PC-3 (cell line): ENCODE measurements around the gene NR2E1. TPM values are rescaled to one million over a fixed set of nuclear protein-coding genes. Genes with fewer than 3 reads are reported as not detected.

Source experiments
- ATAC-seq: fragments of 200-7000 bp; cut with Tn5 transposase; 2 replicates; pipeline ENCODE4 v1.9.1; 2020; ENCODE audit warnings: mild to moderate bottlenecking, moderate library complexity
- BruUV-seq: library from RNA; stranded (reverse); fragments of 400-500 nt; replicated peaks from 2 replicates; lab custom pipeline; 2021; lab: Mats Ljungman, UMichigan
- CTCF ChIA-PET: fragments of 300-600 bp; sonication (Branson Sonifier 250); formaldehyde crosslinking; loops from one replicate; lab custom pipeline; 2022; ENCODE audit warnings: antibody characterized with exemption; lab: Charles Lee
- POLR2A ChIA-PET: fragments of 300-600 bp; sonication (Branson Sonifier 250); formaldehyde crosslinking; loops from one replicate; lab custom pipeline; 2022; ENCODE audit warnings: antibody characterized with exemption; ENCODE audit not compliant: unreplicated experiment; lab: Charles Lee
- DNase-seq: peaks from one replicate; pipeline ENCODE4 v3.0.0-alpha.2; 2015
- H2AFZ ChIP-seq: fragments of 300-600 bp; sonication (generic); 2 replicates; pipeline ENCODE4 v1.6.0; 2016; ENCODE audit warnings: antibody characterized with exemption, low read length
- H3F3A ChIP-seq: fragments of 300-600 bp; sonication (generic); one replicate; pipeline ENCODE4 v1.6.0; 2017; ENCODE audit warnings: antibody characterized with exemption, low read length, control low read depth, mild to moderate bottlenecking; ENCODE audit not compliant: unreplicated experiment
- H3K27ac ChIP-seq: fragments of 300-600 bp; sonication (generic); 2 replicates; pipeline ENCODE4 v1.5.1; 2016; ENCODE audit warnings: mild to moderate bottlenecking, low read length
- H3K27me3 ChIP-seq: fragments of 300-600 bp; sonication (generic); 2 replicates; pipeline ENCODE4 v1.6.1; 2016; ENCODE audit warnings: low read length, mixed read lengths
- H3K36me3 ChIP-seq: fragments of 300-600 bp; sonication (generic); 2 replicates; pipeline ENCODE4 v1.6.1; 2016; ENCODE audit warnings: low read depth, mixed run types, low read length, mixed read lengths
- H3K4me1 ChIP-seq: fragments of 300-600 bp; sonication (generic); 2 replicates; pipeline ENCODE4 v1.5.1; 2016; ENCODE audit warnings: low read length; ENCODE audit not compliant: insufficient read depth
- H3K4me2 ChIP-seq: fragments of 300-600 bp; sonication (generic); 2 replicates; pipeline ENCODE4 v1.6.0; 2016; ENCODE audit warnings: low read length
- H3K4me3 ChIP-seq: fragments of 300-600 bp; sonication (generic); 2 replicates; pipeline ENCODE4 v1.5.1; 2016; ENCODE audit warnings: mild to moderate bottlenecking, low read length, mixed read lengths
- H3K79me2 ChIP-seq: fragments of 300-600 bp; sonication (generic); 2 replicates; pipeline ENCODE4 v1.6.1; 2017; ENCODE audit warnings: low read length, mixed read lengths
- H3K9ac ChIP-seq: fragments of 300-600 bp; sonication (generic); 2 replicates; pipeline ENCODE4 v1.6.0; 2016; ENCODE audit warnings: mild to moderate bottlenecking, low read length
- H3K9me2 ChIP-seq: fragments of 300-600 bp; sonication (generic); replicated peaks from 2 replicates; pipeline ENCODE4 v1.6.1; 2016; ENCODE audit warnings: mixed run types, low read length, mixed read lengths
- H3K9me3 ChIP-seq: fragments of 300-600 bp; sonication (generic); 2 replicates; pipeline ENCODE4 v1.6.1; 2016; ENCODE audit warnings: low read length, mixed read lengths
- H4K20me1 ChIP-seq: fragments of 300-600 bp; sonication (generic); 2 replicates; pipeline ENCODE4 v1.6.1; 2016; ENCODE audit warnings: low read length, mixed read lengths
- EZH2 ChIP-seq: fragments of 300-600 bp; sonication (generic); IDR thresholded peaks from one replicate; pipeline ENCODE4 v1.6.1; 2017; ENCODE audit warnings: antibody characterized with exemption, mild to moderate bottlenecking, low read length; ENCODE audit not compliant: unreplicated experiment
- EZH2phosphoT487 ChIP-seq: fragments of 300-600 bp; sonication (generic); IDR thresholded peaks from 2 replicates; pipeline ENCODE4 v1.6.1; 2018; ENCODE audit warnings: mild to moderate bottlenecking, antibody characterized with exemption, low read length, borderline replicate concordance
- intact Hi-C: fragments of 100-400 bp; cut with micrococcal nuclease; formaldehyde crosslinking; loops from 2 replicates; pipeline ENCODE4 v1.9.0; 2023
- total RNA-seq: library from RNA; depleted of rRNA; stranded (reverse); fragments of >200 nt; gene quantifications from 2 replicates; pipeline ENCODE4 v1.2.3, GENCODE V29; 2014
- TF ChIP-seq, protein P1 (sequence below): fragments of 300-600 bp; sonication (generic); conservative IDR thresholded peaks from 2 replicates; pipeline ENCODE4 v1.5.1; 2017; ENCODE audit warnings: antibody characterized with exemption, low read depth, mild to moderate bottlenecking, low read length

NR2E1 gene
- total RNA-seq, 1 experiment from 2014 or later, result 0.07 TPM

DNA sequence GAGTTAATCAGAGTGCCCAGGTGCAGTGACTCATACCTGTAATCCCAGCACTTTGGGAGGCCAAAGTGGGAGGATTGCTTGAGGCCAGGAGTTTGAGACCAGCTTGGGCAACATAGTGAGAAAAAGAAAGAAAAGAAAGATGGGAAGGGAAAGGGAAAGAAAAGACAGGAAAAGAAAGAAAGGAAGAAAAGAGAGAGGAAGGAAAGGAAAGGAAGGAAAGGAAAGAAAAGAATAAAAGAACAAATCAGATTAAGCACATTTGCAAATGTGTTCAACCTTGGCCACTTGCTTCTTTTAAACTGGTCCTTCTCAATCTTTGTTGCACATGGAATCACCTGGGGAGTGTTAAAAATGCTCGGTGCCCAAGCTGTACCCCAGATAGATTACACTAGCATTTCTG, 28.0 kb downstream of the NR2E1 start:
- Histone ChIP-seq H3K9ac (no peak overlapping the region), H3K27me3 (no peaks in the 10 kb centered on the region), H3K4me3 (no peak overlapping the region), H3K79me2 (no peaks in the 10 kb centered on the region), H3F3A (no peaks in the 10 kb centered on the region), H3K4me2 (no peak overlapping the region), H3K9me2 (no peaks in the 10 kb centered on the region), H3K9me3 (no peaks in the 10 kb centered on the region), H3K27ac (no peak overlapping the region), H3K36me3 (no peaks in the 10 kb centered on the region), H4K20me1 (no peaks in the 10 kb centered on the region), H2AFZ (no peak overlapping the region), H3K4me1 (no peaks in the 10 kb centered on the region)
- ChIA-PET POLR2A (no interaction called here), CTCF (no interaction called here)
- intact Hi-C loops, result no loop called here
- no TSS peak for BruUV-seq
- TF ChIP-seq EZH2phosphoT487 (no peak), EZH2 (no peak)
- TF ChIP-seq, protein P1, sequence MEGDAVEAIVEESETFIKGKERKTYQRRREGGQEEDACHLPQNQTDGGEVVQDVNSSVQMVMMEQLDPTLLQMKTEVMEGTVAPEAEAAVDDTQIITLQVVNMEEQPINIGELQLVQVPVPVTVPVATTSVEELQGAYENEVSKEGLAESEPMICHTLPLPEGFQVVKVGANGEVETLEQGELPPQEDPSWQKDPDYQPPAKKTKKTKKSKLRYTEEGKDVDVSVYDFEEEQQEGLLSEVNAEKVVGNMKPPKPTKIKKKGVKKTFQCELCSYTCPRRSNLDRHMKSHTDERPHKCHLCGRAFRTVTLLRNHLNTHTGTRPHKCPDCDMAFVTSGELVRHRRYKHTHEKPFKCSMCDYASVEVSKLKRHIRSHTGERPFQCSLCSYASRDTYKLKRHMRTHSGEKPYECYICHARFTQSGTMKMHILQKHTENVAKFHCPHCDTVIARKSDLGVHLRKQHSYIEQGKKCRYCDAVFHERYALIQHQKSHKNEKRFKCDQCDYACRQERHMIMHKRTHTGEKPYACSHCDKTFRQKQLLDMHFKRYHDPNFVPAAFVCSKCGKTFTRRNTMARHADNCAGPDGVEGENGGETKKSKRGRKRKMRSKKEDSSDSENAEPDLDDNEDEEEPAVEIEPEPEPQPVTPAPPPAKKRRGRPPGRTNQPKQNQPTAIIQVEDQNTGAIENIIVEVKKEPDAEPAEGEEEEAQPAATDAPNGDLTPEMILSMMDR, result no peak
- DNase-seq, result no peak
- ATAC-seq, result no peak

DNA sequence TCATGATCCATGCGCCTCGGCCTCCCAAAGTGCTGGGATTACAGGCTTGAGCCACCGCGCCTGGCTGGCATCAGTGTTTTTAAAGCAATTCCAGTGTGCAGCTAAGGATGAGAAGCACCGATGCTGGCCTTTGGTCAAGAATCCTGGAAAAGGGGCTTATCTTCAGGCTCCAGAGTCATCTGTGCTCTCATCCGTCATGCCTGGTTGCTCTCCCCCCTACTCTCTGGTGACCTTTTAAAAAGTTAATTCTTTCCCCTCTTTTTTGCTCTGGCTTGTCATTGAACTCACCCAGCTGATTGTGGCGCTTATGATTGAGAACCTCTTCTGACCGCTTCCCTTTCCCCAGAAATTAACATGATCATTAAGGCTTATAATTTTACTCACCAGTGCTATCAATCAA, 28.7 kb downstream of the NR2E1 start:
- ATAC-seq, result no peak
- POLR2A ChIA-PET, result no interaction called here
- CTCF ChIA-PET, result no interaction called here
- Histone ChIP-seq H3K4me1 (no peaks in the 10 kb centered on the region), H4K20me1 (no peaks in the 10 kb centered on the region), H3K79me2 (no peaks in the 10 kb centered on the region), H3K9me3 (no peaks in the 10 kb centered on the region), H3K27ac (no peak overlapping the region), H3K9ac (no peak overlapping the region), H3K9me2 (no peaks in the 10 kb centered on the region), H3K4me3 (no peak overlapping the region), H3F3A (no peaks in the 10 kb centered on the region), H3K27me3 (no peaks in the 10 kb centered on the region), H2AFZ (no peak overlapping the region), H3K36me3 (no peaks in the 10 kb centered on the region), H3K4me2 (no peak overlapping the region)
- no peak for DNase-seq
- BruUV-seq, result no TSS peak
- TF ChIP-seq, protein P1, result no peak
- TF ChIP-seq EZH2phosphoT487 (no peak), EZH2 (no peak)
- intact Hi-C loops, result no loop called here

DNA sequence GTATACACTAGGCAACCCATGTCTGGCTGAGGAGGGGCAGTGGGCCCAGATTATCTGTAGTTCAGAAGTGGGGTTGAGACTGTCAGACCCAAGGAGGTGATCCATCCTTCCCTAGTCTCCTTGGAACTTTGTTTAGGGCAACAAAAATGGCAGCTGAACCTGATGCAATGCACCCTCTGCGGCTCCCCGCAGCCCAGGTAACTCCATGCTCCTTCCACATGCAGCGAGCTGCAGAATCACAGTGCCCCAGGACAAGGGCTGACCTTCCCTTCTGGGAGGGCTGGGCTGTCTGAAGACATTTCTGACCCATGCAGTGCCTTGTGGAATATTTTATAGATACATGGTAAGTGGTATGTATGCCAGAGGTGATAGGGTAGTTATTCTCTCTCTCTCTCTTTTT, 29.4 kb downstream of the NR2E1 start:
- Histone ChIP-seq H3K79me2 (no peaks in the 10 kb centered on the region), H3K27me3 (no peaks in the 10 kb centered on the region), H3K36me3 (no peaks in the 10 kb centered on the region), H3K9me3 (no peaks in the 10 kb centered on the region), H2AFZ (no peak overlapping the region), H3K4me1 (peaks cover 1% of the 10 kb centered on the region; the same call in 1 of the 2 replicates), H3K9me2 (no peaks in the 10 kb centered on the region), H4K20me1 (no peaks in the 10 kb centered on the region), H3K4me2 (no peak overlapping the region), H3F3A (no peaks in the 10 kb centered on the region), H3K9ac (no peak overlapping the region), H3K27ac (no peak overlapping the region), H3K4me3 (no peak overlapping the region)
- intact Hi-C loops, result no loop called here
- DNase-seq (no peak), ATAC-seq (no peak)
- POLR2A ChIA-PET, result no interaction called here
- CTCF ChIA-PET, result no interaction called here
- TF ChIP-seq EZH2phosphoT487 (no peak), EZH2 (no peak)
- TF ChIP-seq, protein P1, result no peak
- BruUV-seq, result no TSS peak
